ENCODE results near the gene CHD9.

- TF ChIP-seq CTCF (IDR thresholded peaks at IDR 0.05) (no peak), POLR2A (IDR thresholded peaks at IDR 0.05) (no peak)
Observed at GRCh38 chr16:53036066-53036465, 18.7 kb upstream of the CHD9 start.
